ENCODE measurements around the gene PNPLA3.

- TF ChIP-seq, protein P1, sequence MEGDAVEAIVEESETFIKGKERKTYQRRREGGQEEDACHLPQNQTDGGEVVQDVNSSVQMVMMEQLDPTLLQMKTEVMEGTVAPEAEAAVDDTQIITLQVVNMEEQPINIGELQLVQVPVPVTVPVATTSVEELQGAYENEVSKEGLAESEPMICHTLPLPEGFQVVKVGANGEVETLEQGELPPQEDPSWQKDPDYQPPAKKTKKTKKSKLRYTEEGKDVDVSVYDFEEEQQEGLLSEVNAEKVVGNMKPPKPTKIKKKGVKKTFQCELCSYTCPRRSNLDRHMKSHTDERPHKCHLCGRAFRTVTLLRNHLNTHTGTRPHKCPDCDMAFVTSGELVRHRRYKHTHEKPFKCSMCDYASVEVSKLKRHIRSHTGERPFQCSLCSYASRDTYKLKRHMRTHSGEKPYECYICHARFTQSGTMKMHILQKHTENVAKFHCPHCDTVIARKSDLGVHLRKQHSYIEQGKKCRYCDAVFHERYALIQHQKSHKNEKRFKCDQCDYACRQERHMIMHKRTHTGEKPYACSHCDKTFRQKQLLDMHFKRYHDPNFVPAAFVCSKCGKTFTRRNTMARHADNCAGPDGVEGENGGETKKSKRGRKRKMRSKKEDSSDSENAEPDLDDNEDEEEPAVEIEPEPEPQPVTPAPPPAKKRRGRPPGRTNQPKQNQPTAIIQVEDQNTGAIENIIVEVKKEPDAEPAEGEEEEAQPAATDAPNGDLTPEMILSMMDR (IDR thresholded peaks at IDR 0.05), result no peak
- no peak for TF ChIP-seq POLR2A (IDR thresholded peaks at IDR 0.05)
These were observed 28.4 kb downstream of the PNPLA3 start for GRCh38 chr22:43951966-43952365.
